Lower leg skin (tissue), 3 donors: ENCODE results near the gene CD164.

Source experiments
- CTCF ChIP-seq, 3 donors: fragments of 450-650 bp; IDR thresholded peaks; one replicate each; pipeline ENCODE4 v1.5.1; 2016; ENCODE audit warnings: antibody characterized with exemption in 3 of 3, mild to moderate bottlenecking in 3 of 3, moderate library complexity in 2 of 3
- POLR2A ChIP-seq, 2 donors: fragments of 450-650 bp; IDR thresholded peaks; one replicate each; pipeline ENCODE4 v1.6.1; 2016 to 2017; ENCODE audit warnings: antibody characterized with exemption in 2 of 2, mild to moderate bottlenecking in 1 of 2, moderate library complexity in 1 of 2

GRCh38 chr6:109342911-109343310 is 39.4 kb downstream of the CD164 start:
- TF ChIP-seq CTCF (IDR thresholded peaks at IDR 0.05): no peak
- TF ChIP-seq POLR2A (IDR thresholded peaks at IDR 0.05): no peak
